ENCODE data around the gene SEC14L6. TPM values are rescaled to one million over a fixed set of nuclear protein-coding genes. Genes with fewer than 3 reads are reported as not detected.
"Not testable (repeated sequence)": the region's sequence is repeated elsewhere in the genome, so short reads cannot be mapped to it uniquely, and the experiment has no call there.

SEC14L6 gene
- total RNA-seq, 4 donors from 2014 or later: 1.2 to 1.5 (median 1.4) TPM; not detected in 1

GRCh38 chr22:30541961-30542810 is 4.4 kb downstream of the SEC14L6 start:
- Histone ChIP-seq H3K27ac (replicated peaks in 1 of 4) (no peak overlapping the region), H3K4me1 (peaks cover 5 to 16% (median 12%) of the 10 kb centered on the region in 4 donors), H3K4me3 (peak overlapping the region; percentile 46 to 56 (median 48)), H3K36me3 (no peaks in the 10 kb centered on the region), H3K9me3 (no peaks in the 10 kb centered on the region), H3K27me3 (peaks cover 5 to 64% (median 6%) of the 10 kb centered on the region in 4 donors)
- TF ChIP-seq EP300 (IDR thresholded peaks at IDR 0.05): no peak
- TF ChIP-seq CTCF (IDR thresholded peaks at IDR 0.05): no peak
- TF ChIP-seq POLR2AphosphoS5 (IDR thresholded peaks at IDR 0.05): no peak
- no peak for TF ChIP-seq POLR2A (IDR thresholded peaks at IDR 0.05; ENCODE audit: low read depth)
- intact Hi-C loops (cut with DNase I): no loop called here
- DNase-seq (ENCODE audit: extremely low spot score): no peak
- WGBS: 20% methylated on average over 16 of the region's 64 CpGs

GRCh38 chr22:30541511-30541910 is 5.0 kb downstream of the SEC14L6 start:
- Histone ChIP-seq H3K4me1 (peaks cover 5 to 16% (median 12%) of the 10 kb centered on the region in 4 donors), H3K4me3 (peak overlapping the region; percentile 46 to 56 (median 48)), H3K27me3 (peaks cover 5 to 57% (median 6%) of the 10 kb centered on the region in 4 donors)
- H3K27ac ChIP-seq (replicated peaks in 1 of 4); intact Hi-C loops (cut with DNase I); H3K9me3 ChIP-seq; DNase-seq (ENCODE audit: extremely low spot score); H3K36me3 ChIP-seq: not testable (repeated sequence)
- 90% methylated on average over 3 of the region's 3 CpGs for WGBS

- DNase-seq (ENCODE audit: extremely low spot score): no peak
- Histone ChIP-seq H3K9me3 (no peaks in the 10 kb centered on the region), H3K4me1 (peaks cover 5 to 16% (median 12%) of the 10 kb centered on the region in 4 donors), H3K27ac (replicated peaks in 1 of 4) (no peak overlapping the region), H3K4me3 (no peak overlapping the region), H3K36me3 (no peaks in the 10 kb centered on the region), H3K27me3 (peaks cover 5 to 39% (median 6%) of the 10 kb centered on the region in 4 donors)
- intact Hi-C loops (cut with DNase I): no loop called here
- TF ChIP-seq CTCF (IDR thresholded peaks at IDR 0.05) (no peak), EP300 (IDR thresholded peaks at IDR 0.05) (no peak), POLR2AphosphoS5 (IDR thresholded peaks at IDR 0.05) (no peak), POLR2A (IDR thresholded peaks at IDR 0.05; ENCODE audit: low read depth) (no peak)
- 100% methylated on average over 1 of the region's 1 CpG for WGBS
These were observed 7.2 kb downstream of the SEC14L6 start for GRCh38 chr22:30539368-30539767.

- WGBS: 83% methylated on average over 6 of the region's 6 CpGs
- Histone ChIP-seq H3K4me3 (no peak overlapping the region), H3K4me1 (peaks cover 5 to 16% (median 12%) of the 10 kb centered on the region in 4 donors), H3K36me3 (no peaks in the 10 kb centered on the region), H3K27ac (replicated peaks in 1 of 4) (no peak overlapping the region), H3K27me3 (peaks cover 5 to 28% (median 6%) of the 10 kb centered on the region in 4 donors), H3K9me3 (no peaks in the 10 kb centered on the region)
- TF ChIP-seq POLR2AphosphoS5 (IDR thresholded peaks at IDR 0.05): no peak
- TF ChIP-seq CTCF (IDR thresholded peaks at IDR 0.05): no peak
- TF ChIP-seq EP300 (IDR thresholded peaks at IDR 0.05): no peak
- TF ChIP-seq POLR2A (IDR thresholded peaks at IDR 0.05; ENCODE audit: low read depth): no peak
- DNase-seq (ENCODE audit: extremely low spot score): no peak
- intact Hi-C loops (cut with DNase I): no loop called here
These were observed 8.3 kb downstream of the SEC14L6 start for GRCh38 chr22:30538280-30538679.

- peaks cover 4 to 9% (median 6%) of the 10 kb centered on the region in 4 donors for H3K4me1 ChIP-seq
- whole genome bisulfite sequencing: 85% methylated on average over 9 of the region's 9 CpGs
- no peak overlapping the region for H3K27ac ChIP-seq (replicated peaks in 1 of 4)
- no peaks in the 10 kb centered on the region for H3K9me3 ChIP-seq
- no peaks in the 10 kb centered on the region for H3K36me3 ChIP-seq
- no peak overlapping the region for H3K4me3 ChIP-seq
- H3K27me3 ChIP-seq: peaks cover 2 to 18% (median 6%) of the 10 kb centered on the region in 4 donors
- DNase-seq (ENCODE audit: extremely low spot score): no peak
- intact Hi-C loops (cut with DNase I): no loop called here
- no peak for TF ChIP-seq POLR2AphosphoS5 (IDR thresholded peaks at IDR 0.05)
- no peak for TF ChIP-seq POLR2A (IDR thresholded peaks at IDR 0.05; ENCODE audit: low read depth)
- no peak for TF ChIP-seq CTCF (IDR thresholded peaks at IDR 0.05)
- TF ChIP-seq EP300 (IDR thresholded peaks at IDR 0.05): no peak
These were observed 9.3 kb downstream of the SEC14L6 start for GRCh38 chr22:30537083-30537731.

All from esophagus muscularis mucosa (tissue), 4 donors.